Skeletal muscle satellite cell (primary cell): ENCODE results near the gene CLDN9.
"Not testable (repeated sequence)": the region's sequence is repeated elsewhere in the genome, so short reads cannot be mapped to it uniquely, and the experiment has no call there.

Source experiments
- H3K27me3 ChIP-seq: 2 replicates; pipeline ENCODE4 v1.7.0; 2013; ENCODE audit warnings: low read length; ENCODE audit not compliant: control insufficient read depth, insufficient read depth
- H3K36me3 ChIP-seq: 2 replicates; pipeline ENCODE4 v1.7.0; 2013; ENCODE audit warnings: mild to moderate bottlenecking, control low read depth, low read length; ENCODE audit not compliant: insufficient read depth
- H3K4me1 ChIP-seq: 2 replicates; pipeline ENCODE4 v1.7.0; 2013; ENCODE audit warnings: low read length; ENCODE audit not compliant: control insufficient read depth, insufficient read depth
- H3K4me2 ChIP-seq: 2 replicates; pipeline ENCODE4 v1.7.0; 2013; ENCODE audit warnings: mild to moderate bottlenecking, low read length
- H3K4me3 ChIP-seq: 2 replicates; pipeline ENCODE4 v1.7.0; 2013; ENCODE audit warnings: low read length
- H3K9ac ChIP-seq: 2 replicates; pipeline ENCODE4 v1.7.0; 2013; ENCODE audit warnings: mild to moderate bottlenecking, low read depth, low read length, moderate library complexity
- H3K9me3 ChIP-seq: replicated peaks from 2 replicates; pipeline ENCODE4 v1.7.0; 2013; ENCODE audit warnings: mild to moderate bottlenecking, control low read depth, low read length

Gene CLDN9

DNA sequence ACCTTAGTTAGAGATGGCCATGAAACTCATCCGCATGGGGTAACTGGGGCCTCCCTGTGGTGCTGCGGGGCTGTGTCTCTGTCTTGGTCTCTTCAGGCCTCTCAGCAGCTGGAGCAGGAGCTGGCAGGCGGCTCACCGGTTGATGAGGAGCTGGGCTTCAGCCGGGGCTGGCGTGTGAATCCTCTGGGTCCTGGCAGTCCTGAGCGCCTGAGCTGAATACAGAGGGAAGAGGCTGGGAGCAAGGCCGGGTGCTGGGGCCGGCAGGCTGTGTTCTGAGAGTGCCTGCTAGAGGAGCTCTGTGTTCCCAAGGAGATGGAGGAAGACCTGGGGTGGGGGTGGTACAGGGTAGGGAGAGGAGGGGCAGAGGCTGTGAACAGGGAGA is 43.0 kb downstream of the CLDN9 start:
- peaks cover 18% of the 10 kb centered on the region for H3K4me1 ChIP-seq
- H3K27me3 ChIP-seq, H3K9me3 ChIP-seq, H3K4me2 ChIP-seq, H3K9ac ChIP-seq, H3K36me3 ChIP-seq, H3K4me3 ChIP-seq: not testable (repeated sequence)

DNA sequence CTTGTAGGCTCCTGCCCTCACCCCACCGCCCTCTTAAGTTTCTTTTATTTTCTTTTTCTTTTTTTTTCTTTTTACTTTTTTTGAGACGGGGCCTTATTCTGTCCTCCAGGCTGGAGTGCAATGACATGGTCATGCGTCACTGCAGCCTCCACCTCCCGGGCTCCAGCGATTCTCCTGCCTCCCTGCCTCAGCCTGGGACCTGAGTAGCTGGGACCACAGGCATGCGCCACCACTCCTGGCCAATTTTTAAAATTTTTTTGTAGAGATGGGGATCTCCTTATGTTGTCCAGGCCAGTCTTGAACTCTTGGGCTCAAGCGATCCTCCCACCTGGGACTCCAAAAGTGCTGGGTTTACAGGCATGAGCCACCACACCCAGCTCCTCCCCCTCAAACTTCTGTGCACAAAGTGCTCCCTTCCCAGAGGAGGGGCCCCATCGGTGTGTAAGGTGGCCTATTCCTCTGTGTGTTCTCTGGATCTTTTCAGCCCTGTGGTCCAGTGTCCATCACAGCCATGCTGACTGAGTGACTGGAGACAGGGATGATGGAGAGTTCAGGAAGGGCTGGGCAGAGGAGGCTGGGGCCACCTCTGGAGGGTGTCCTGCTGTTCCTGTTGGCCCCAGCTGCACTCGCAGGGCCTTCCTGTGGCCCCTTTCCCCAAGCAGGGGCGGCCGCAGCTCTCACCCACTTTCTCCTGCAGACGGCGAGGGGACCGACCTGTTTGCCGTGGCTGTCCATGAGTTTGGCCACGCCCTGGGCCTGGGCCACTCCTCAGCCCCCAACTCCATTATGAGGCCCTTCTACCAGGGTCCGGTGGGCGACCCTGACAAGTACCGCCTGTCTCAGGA is 43.8 kb downstream of the CLDN9 start:
- Histone ChIP-seq H3K9ac (no peak overlapping the region), H3K4me2 (no peak overlapping the region), H3K27me3 (peaks cover 4% of the 10 kb centered on the region), H3K9me3 (no peaks in the 10 kb centered on the region), H3K4me3 (no peak overlapping the region), H3K36me3 (no peaks in the 10 kb centered on the region), H3K4me1 (peaks cover 18% of the 10 kb centered on the region)

DNA sequence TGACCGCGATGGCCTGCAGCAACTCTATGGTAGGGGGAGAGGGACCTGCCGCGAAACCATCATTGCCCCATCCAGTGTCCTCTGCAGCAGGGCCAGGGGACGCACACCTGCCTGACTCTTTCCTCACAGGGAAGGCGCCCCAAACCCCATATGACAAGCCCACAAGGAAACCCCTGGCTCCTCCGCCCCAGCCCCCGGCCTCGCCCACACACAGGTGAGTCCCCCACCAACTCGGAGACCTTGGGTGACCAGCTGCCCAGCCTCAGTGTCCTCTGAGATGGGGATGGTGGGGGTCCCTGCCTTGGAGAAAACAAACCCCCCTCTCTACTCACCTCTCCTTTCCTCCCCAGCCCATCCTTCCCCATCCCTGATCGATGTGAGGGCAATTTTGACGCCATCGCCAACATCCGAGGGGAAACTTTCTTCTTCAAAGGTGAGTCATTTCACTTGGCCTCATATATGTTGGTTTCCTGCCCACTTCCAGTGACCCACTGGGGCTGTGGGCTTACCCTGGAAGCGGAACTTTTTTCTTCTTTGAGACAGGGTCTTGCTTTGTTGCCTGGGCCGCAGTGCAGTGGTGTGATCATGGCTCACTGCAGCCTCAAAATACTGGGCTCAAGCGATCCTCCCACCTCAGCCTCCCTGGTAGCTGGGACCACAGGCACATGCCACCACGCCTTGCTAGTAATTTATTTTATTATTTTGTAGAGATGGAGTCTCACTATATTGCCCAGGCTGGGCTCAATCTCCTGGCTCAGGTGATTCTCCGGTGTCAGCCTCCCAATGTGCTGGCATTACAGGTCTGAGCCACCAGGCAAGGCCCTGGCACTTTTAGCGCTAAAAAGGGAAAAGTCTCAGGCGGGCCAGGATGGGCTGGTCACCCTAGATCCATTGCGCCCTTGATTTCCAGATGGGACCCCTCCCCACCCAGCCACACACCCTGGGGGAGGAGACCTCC is 44.7 kb downstream of the CLDN9 start:
- Histone ChIP-seq H3K36me3 (no peaks in the 10 kb centered on the region), H3K9me3 (no peaks in the 10 kb centered on the region), H3K9ac (peak overlapping the region; percentile 95), H3K27me3 (peaks cover 4% of the 10 kb centered on the region), H3K4me2 (peak overlapping the region; percentile 99), H3K4me3 (peak overlapping the region; percentile 90), H3K4me1 (peaks cover 18% of the 10 kb centered on the region)

DNA sequence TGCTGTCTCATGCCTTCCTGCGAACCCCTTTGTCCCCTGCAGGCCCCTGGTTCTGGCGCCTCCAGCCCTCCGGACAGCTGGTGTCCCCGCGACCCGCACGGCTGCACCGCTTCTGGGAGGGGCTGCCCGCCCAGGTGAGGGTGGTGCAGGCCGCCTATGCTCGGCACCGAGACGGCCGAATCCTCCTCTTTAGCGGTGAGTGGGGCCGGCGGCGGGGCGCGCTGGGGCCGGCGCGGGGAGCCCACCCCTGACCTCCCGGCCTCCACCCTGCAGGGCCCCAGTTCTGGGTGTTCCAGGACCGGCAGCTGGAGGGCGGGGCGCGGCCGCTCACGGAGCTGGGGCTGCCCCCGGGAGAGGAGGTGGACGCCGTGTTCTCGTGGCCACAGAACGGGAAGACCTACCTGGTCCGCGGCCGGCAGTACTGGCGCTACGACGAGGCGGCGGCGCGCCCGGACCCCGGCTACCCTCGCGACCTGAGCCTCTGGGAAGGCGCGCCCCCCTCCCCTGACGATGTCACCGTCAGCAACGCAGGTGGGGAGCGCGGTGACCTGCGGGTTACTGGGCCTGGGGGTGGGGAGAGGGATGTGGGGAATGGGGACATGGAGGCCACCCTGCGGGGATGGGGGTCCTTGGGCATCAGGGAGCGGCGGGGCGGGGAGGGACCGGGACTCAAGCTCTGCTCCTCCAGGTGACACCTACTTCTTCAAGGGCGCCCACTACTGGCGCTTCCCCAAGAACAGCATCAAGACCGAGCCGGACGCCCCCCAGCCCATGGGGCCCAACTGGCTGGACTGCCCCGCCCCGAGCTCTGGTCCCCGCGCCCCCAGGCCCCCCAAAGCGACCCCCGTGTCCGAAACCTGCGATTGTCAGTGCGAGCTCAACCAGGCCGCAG is 45.7 kb downstream of the CLDN9 start:
- Histone ChIP-seq H3K4me1 (peaks cover 18% of the 10 kb centered on the region), H3K4me2 (peak overlapping the region; percentile 99)

DNA sequence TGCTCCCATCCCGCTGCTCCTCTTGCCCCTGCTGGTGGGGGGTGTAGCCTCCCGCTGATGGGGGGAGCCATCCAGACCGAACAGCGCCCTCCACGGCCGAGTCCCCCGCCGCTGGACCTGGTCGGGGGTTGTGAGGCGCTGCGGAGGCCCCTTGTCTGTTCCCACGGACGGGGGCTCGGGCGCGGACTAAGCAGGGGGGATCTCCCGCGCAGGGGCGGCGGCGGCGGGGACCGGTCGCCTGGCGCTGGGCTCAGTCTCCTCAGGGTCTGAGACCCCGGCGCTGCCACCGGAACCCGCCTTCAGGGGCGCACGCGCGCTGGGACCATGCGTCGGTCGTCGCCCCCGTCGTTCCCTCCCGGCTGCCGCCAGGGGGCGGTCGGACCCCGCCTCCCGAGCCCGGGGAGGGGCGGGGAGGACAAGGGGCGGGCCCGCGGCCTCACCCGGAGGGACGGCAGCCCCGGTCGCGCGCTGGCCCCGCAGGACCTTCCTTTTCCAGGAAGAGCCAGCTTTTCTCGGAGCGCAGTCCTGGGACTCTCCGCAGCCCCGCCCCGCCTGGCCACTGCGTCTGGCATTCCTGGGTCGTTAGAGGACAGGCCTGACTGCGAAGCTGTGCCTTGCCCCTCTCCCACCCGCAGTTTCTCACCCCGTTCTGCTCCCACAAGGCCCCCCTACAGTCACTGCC is 46.5 kb downstream of the CLDN9 start:
- Histone ChIP-seq H3K9ac (peak overlapping the region; percentile 95), H3K36me3 (no peaks in the 10 kb centered on the region), H3K4me1 (peaks cover 18% of the 10 kb centered on the region), H3K9me3 (no peaks in the 10 kb centered on the region), H3K27me3 (peaks cover 4% of the 10 kb centered on the region), H3K4me2 (peak overlapping the region; percentile 99), H3K4me3 (peak overlapping the region; percentile 90)

More for the DNA sequence above, 45.7 kb downstream of the CLDN9 start:
- Histone ChIP-seq H3K9me3 (no peaks in the 10 kb centered on the region), H3K4me3 (peak overlapping the region; percentile 90), H3K27me3 (peaks cover 4% of the 10 kb centered on the region), H3K36me3 (no peaks in the 10 kb centered on the region), H3K9ac (peak overlapping the region; percentile 95)

DNA sequence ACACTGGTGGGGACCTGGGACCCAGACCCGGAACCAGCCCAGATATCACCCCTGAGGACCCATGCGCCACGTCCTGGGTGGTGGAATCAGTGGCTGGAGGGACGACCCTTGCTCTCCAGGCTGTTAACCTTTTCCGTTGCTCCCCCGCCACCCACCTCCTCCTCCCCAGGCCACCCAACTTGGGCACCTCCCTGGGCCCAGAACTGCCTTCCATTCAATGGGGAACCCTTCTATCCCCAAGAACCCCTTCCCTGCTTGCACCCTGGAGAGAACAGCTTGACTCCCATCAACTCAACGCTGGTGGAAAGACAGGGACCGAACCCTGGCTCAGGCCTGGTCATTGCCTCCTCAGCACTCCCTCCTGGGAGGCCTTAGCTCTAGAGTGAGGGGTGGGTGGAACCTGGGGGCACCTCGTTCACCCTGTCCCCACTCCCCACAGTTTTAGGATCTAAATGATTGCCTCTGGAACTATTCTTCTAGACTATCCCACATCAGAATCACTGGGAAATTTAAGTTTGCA is 47.1 kb downstream of the CLDN9 start:
- H3K27me3 ChIP-seq: peaks cover 4% of the 10 kb centered on the region
- peaks cover 19% of the 10 kb centered on the region for H3K4me1 ChIP-seq
- peak overlapping the region; percentile 90 for H3K4me3 ChIP-seq
- H3K9me3 ChIP-seq: no peaks in the 10 kb centered on the region
- H3K36me3 ChIP-seq: no peaks in the 10 kb centered on the region
- H3K9ac ChIP-seq: peak overlapping the region; percentile 95
- peak overlapping the region; percentile 99 for H3K4me2 ChIP-seq

DNA sequence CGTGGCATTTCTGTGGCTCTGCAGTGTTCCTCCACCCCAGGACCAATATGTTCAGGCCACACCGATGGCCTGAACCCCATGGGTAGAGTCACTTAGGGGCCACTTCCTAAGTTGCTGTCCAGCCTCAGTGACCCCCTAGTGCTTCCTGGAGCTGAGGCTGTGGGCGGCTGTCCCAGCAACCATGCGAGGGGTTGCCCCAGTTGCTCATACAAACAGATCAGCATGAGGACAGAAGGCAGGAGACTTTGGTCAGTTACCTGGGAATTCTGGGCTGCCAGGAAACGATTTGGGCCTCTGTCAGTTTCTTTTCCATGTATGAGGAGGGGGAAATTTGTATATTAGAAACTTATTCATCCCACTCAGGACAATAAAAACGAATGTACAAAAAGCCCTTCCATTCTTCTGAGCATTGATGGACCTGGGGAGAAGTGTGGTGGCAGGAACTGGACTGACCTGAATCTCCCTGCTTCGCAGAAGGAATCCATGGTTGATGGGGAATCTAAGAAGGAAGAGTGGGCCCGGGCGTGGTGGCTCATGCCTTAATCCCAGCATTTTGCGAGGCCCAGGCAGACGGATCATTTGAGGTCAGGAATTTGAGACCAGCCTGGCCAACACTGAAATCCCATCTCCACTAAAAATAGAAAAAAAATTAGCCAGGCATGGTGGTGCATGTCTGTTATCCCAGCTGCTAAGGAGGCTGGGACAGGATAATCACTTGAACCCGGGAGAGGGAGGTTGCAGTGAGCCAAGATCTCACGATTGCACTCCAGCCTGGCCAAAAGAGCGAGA is 47.8 kb downstream of the CLDN9 start:
- H3K36me3 ChIP-seq: no peaks in the 10 kb centered on the region
- no peaks in the 10 kb centered on the region for H3K9me3 ChIP-seq
- H3K9ac ChIP-seq: no peak overlapping the region
- no peak overlapping the region for H3K4me2 ChIP-seq
- H3K27me3 ChIP-seq: peaks cover 4% of the 10 kb centered on the region
- H3K4me1 ChIP-seq: peaks cover 27% of the 10 kb centered on the region
- no peak overlapping the region for H3K4me3 ChIP-seq

DNA sequence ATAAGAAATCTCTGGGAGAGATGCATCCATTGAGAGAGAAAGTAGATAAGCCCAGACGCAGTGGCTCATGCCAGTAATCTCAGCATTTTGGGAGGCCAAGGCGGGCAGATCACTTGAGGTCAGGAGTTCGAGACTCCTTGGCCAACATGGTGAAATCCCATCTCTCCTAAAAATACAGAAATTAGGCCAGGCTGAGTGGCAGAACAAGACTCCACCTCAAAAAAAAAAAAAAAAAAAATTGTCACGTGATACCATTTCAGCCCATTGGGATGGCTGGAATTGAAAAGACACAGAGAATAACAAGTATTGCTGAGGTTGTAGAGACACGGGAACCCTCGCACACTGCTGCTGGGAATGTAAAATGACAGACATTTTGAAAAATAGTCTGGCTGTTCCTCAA is 49.8 kb downstream of the CLDN9 start:
- Histone ChIP-seq H3K4me3 (no peak overlapping the region), H3K27me3 (peaks cover 4% of the 10 kb centered on the region), H3K4me2 (no peak overlapping the region), H3K9ac (no peak overlapping the region), H3K36me3 (no peaks in the 10 kb centered on the region), H3K4me1 (peaks cover 36% of the 10 kb centered on the region), H3K9me3 (no peaks in the 10 kb centered on the region)

DNA sequence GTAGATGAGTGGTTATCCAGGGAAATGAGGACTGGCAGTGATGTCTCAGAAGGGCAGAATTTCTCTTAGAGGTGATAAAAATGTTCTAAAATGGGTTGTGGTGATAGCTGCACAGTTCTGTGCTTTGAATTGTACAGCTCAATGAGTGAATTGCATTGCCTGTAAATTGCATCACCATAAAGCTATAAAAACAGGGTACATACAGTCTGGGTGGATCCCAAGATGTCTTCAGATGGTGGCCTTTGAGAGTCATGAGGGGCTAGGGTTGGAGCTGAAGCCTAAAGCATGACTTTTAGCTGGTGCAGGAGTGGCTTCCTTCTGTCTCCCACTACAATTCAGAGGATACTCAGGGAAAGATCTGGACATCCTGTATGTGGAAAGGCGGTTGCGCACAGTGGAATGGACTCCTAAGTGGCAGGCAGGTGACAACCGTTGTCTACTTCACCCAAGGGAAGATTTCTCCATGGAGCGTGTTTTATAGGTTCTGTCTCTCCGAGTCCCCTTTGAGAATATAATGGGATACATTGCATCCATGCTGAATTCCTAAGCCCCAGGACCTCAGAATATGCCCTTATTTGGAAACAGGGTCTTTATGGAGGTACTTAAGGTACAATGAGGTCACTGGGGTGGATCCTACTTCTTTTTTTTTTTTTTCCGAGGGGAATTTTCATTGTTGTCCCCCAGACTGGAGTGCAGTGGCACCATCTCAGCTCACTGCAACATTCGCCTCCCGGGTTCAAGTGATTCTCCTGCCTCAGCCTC is 51.1 kb downstream of the CLDN9 start:
- H3K4me1 ChIP-seq: peaks cover 32% of the 10 kb centered on the region
- H3K36me3 ChIP-seq: no peaks in the 10 kb centered on the region
- no peak overlapping the region for H3K9ac ChIP-seq
- no peak overlapping the region for H3K4me3 ChIP-seq
- H3K4me2 ChIP-seq: no peak overlapping the region
- no peaks in the 10 kb centered on the region for H3K9me3 ChIP-seq
- H3K27me3 ChIP-seq: peaks cover 4% of the 10 kb centered on the region
